Stimulated activated CD4-positive, alpha-beta T cell treated with anti-CD3 and anti-CD28 coated beads, Interleukin-1b, Interleukin-23, amount 100 ng/mL, for 24 hours (primary cell): ENCODE results near the gene HLF.

Experiments
- DNase-seq, 4 experiments: peaks; one replicate each; pipeline ENCODE4 v3.0.0-alpha.2; 2020; ENCODE audit warnings: low read depth in 4 of 4, low spot score in 1 of 4

HLF gene

DNA sequence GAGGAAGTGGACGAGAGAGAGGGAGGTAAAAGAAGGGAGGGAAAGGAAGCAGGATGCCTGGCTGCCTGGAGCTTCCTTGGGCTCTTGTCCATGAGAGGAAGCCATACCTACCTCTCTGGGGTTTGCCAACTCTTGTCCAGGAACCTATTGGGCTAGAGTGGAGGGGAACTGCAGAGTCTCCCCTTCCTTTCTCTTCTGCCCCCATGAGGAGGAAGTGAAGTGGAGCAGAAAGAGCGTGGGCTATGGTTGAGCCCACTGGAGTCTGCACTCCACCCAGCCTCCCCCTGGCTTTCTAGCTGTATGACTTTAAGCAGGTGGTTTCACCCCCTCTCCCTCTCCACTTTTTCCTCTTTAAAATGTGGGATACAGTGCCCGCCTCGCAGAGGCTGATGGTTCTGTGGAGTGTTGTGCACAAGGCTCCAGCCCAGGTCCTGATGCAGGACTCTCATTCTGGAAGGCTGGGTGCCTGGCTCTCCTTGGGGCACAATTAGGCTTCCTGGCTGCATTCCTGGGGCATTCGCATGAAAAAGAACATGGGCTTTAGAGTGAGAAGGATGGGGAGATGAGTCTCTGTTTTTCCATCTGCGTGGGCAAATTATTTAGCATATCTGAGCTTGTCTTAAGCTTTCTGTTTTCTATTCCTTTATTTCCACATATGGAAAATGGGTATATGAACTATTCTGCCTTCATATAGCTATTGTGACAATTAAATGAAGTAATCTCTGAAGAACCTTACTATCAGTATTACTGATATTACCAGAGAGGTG is 40.7 kb downstream of the HLF start:
- DNase-seq: no peak

DNA sequence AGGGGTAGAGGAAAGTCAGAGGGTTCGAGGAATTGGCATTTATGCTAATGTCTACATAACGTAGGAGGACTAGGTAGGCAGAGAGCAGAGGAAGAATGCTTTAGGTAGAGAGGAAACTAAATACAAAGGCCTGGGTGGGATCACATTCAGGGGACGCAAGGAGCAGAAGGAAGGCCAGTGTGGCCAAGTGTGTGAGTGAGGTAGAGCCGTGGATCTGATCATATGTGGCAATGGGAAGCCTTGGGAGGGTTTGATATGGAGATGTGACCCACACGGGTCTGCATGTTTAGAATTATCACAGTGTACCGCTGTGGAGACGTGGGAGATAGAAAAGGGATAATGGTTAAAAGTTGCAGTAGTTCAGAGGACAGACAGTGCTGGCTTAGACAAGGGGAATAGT is 43.1 kb downstream of the HLF start:
- DNase-seq: no peak

DNA sequence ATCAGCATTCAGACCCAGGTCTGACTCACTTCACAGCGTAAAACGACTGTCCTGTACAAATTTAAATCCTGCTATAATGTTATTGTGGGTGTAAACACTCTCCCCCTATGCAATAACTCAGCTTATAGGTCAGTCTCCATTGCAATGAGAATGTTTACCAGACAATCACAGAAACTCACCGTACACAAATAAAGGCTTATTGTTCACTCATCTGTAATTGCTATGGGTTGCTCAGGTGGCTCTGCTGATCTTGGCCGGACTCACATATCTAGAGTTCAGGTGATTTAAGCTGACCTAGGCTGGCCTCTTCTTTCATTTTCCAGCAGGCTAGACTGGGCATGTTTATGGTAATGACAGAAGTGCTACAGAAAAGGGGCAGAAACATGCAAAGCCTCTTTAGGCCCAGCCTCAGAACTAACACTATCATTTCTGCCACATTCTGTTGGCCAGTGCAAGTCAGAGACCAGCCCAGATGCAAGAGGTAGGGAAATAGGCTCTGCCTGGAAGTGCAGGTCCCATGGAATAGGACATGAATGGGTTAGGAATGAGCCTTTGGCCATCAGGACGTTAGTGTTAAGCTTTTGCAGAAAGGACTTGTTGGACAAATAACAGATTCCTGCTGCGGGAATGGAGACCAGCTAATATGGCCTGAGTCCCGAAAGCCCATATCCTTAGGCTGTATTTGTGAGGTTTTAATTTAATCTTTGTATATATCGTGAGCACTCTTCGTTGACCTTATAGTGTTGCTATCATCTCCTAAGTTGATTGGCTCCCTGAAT is 44.0 kb downstream of the HLF start:
- no peak for DNase-seq

DNA sequence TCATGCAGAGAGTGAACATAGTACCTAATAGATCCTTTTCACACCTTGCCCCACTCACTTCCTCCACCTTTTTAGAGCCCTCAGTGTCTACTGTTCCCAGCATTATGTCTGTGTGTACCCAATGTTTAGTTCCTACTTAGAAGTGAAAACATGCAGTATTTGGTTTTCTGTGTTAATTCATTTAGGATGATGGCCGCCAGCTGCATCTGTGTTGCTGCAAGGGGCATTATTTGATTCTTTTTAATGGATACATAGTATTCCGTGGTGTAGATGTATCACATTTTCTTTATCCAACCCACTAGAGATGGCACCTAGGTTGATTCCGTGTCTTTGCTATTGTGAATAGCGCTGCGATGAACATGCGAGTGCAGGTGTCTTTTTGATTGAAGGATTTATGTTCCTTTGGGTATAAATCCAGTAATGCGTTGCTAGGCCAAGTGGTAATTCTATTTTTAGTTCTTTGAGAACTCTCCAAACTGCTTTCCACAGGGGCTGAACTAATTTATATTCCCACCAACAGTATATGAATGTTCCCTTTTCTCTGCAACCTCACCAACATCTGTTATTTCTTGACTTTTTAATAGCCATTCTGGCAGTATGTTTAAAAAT is 47.1 kb downstream of the HLF start:
- DNase-seq: no peak

DNA sequence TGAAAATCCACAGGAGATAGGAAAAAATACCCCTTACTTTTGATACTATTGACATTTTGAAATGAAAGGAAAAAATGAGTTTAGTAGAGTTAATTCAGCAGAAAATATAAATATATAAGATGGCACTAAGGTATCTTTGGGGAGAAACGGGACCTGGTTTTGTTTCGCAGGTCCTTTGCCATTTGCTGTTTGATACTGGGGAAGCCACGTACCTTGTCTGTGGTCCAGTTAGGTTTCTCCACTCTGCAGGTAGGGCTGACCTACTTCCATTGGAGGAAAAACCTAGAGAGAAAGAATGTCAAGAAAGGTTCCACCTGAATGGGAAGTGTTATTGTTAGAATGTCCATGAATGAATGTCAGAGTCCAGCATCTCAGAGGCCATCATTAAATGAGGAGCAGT is 48.1 kb downstream of the HLF start:
- DNase-seq: no peak

DNA sequence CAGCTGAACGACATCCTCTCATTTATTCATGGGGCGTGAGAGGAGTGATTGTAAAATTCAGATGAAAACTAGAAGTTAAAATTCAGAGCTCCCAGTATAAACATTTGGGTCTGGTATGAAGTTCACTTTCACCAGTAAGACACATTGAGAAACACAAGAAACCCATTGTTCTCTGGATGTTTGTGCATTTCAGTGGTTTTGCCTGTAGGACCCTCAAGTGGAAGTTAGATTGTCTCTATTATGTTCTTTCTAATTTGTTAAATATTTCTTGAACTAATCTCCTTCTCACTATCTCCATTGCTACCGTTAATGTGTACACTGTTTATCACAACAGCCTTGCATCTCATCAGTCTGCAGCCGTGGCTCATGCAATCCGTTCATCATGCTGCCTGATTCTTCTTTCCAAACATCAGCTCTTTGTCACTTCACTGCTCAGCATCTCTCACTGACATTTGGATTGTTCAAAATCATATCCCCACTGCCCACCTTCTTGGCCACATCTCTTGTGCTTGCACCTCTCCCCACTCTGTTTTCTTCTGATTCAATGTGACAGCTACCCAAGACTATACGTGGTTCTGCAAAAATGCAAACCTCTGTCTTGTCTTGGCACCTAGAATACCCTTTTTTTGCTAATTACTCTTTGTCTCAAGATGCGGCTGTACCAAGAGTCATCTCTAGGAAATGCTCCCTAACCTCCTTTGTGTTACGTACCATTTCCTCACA is 49.5 kb downstream of the HLF start:
- no peak for DNase-seq

DNA sequence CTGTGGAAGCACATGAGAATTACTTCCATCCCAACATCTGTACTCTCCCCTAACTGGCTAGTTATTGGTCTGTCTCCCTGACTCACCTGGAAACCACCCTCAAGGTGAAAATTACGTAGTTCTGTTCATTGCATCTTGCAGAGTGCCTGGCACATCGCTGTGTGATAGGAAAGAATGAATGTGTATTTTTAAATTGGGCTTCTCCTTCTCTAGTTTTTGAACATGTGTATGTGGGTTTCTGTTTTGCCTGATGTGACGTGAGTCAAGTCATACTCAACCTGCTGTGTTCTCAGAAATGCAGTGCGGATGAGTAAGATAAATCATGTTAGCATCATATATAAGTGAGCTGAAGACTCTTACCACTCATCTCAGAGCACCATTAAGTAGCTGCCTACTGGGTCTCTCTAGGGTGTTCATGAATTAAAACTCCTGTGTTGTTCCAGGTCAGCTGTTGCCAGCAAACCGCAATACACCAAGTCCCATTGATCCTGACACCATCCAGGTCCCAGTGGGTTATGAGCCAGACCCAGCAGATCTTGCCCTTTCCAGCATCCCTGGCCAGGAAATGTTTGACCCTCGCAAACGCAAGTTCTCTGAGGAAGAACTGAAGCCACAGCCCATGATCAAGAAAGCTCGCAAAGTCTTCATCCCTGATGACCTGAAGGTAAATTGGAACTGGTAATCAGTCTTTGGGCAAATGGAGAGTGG is 50.2 kb downstream of the HLF start:
- peak in 1 of 4 experiments; percentile 2 for DNase-seq

DNA sequence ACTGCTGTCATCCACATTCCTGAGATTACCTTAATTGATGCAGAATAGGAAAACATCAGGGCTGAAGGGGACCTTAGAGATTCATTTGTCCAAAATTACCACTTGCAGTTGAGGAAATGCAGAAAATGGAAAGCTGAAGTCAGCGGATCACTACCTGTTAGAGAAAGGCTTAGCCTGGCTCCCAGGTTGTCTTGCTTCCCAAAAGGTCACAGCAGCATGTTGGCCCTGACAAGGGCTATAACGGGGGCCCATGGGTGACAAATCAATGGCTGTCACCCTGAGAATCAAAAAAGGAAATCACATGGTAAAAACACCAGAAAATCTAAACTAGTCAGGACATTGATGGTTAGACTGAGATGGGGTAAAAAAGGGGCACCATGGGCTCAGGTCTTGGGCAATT is 51.7 kb downstream of the HLF start:
- no peak for DNase-seq

DNA sequence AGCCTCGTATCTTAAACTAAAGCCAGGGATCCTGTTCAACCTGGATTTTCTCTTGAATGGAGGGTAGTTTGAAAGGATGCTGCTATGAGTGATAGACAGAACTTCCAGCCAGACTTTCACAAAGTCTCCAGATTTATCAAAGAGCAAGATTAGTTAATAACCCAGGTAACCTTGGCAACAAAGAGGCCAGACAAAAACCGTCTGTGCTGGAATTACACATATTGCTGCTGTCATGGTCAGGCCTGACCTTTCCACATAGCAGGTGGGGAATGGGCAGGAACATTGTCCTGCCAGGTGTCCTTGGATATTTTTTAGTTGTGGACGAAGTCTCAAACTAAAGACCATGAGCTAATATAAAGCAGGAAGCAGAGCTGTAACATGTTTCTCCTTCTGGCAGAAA is 52.5 kb downstream of the HLF start:
- no peak for DNase-seq

DNA sequence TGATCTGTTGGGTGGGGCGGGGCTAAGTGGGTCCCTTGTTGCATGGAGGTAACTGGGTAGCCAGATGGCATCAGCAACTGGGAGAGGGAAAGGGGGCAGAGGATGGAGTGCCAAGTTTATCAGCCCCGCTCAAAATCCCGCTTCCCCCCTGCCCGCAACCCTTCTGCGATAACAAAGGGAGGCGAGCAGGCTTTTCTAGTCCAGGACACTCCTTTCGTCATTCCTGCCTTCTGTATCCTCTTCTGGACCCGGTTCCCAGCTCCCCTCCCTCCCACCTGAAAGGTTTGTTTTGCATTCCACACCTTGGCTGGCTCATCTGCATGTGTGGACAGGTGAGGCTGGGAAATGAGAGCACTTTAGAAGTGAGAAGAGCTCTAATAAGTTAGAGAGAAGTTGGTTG is 53.3 kb downstream of the HLF start:
- DNase-seq: no peak

DNA sequence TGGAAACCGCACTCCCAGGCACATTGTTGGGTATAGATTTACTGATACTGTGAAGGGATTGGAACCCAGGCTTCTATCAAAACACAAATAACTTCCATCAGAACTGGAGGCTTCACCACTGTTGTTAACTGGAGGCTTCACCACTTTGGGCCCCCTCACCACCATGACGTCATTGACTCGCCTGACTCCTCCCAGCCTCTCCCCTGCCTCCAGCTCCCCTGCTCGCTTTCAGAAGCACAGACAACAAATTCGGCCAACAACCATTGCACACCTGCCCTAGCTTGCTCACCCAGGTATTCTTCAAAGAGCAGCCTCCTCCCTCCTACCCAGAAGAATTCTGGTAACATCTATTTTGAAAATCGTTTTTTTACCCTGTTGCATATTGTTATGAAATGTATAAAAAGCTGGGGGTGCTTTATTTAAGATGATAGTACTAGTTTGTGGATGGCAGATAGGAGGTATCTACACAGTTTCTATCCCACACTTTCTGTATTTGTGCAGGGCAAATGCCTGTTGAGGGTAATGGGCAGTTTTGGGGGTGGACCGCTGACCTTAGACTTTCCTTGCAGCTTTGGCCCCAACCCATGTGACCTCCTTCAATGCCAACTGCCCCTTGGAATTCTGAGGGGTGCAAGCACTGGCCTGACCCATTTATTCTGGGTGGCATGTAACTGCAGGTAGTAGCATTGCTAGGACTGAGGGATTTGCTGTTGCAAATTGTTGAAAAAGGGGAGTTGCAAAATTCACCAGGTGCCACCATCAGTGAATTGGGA is 54.1 kb downstream of the HLF start:
- no peak for DNase-seq

DNA sequence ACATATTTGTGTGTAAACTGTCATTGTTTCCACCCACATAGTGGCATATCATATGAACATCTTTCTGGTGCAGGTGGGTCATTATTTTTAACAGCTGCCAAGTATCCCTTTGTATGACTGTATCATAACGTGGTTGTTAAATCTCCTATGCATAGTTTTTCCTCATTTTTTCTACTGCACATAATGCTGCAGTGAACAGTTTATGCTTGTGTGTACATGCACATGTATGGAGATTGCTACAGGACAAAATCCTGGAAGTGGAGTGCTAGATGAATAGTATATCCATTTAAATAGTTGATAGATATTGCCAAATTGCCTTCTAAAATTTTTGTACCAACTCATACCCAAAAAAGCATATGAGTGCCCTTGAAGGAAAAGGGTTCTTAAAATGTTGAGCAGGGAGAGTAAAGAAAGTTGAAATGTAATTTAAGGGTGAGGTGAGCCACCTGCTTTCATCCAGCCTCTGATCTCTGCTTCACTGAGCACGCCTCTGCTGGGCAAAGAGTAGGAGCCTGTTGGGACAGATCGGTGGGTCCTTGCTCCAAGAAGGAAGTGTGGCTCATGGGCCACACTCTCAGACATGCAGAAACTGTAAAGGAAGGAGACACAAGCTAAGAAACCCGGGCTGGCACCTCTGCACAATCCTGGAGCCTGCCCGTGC is 55.3 kb downstream of the HLF start:
- DNase-seq: no peak

DNA sequence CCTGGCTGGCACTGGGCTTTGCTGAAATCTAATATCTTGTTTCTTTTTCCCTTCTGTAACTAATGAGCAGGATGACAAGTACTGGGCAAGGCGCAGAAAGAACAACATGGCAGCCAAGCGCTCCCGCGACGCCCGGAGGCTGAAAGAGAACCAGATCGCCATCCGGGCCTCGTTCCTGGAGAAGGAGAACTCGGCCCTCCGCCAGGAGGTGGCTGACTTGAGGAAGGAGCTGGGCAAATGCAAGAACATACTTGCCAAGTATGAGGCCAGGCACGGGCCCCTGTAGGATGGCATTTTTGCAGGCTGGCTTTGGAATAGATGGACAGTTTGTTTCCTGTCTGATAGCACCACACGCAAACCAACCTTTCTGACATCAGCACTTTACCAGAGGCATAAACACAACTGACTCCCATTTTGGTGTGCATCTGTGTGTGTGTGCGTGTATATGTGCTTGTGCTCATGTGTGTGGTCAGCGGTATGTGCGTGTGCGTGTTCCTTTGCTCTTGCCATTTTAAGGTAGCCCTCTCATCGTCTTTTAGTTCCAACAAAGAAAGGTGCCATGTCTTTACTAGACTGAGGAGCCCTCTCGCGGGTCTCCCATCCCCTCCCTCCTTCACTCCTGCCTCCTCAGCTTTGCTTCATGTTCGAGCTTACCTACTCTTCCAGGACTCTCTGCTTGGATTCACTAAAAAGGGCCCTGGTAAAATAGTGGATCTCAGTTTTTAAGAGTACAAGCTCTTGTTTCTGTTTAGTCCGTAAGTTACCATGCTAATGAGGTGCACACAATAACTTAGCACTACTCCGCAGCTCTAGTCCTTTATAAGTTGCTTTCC is 56.0 kb downstream of the HLF start:
- DNase-seq: no peak

DNA sequence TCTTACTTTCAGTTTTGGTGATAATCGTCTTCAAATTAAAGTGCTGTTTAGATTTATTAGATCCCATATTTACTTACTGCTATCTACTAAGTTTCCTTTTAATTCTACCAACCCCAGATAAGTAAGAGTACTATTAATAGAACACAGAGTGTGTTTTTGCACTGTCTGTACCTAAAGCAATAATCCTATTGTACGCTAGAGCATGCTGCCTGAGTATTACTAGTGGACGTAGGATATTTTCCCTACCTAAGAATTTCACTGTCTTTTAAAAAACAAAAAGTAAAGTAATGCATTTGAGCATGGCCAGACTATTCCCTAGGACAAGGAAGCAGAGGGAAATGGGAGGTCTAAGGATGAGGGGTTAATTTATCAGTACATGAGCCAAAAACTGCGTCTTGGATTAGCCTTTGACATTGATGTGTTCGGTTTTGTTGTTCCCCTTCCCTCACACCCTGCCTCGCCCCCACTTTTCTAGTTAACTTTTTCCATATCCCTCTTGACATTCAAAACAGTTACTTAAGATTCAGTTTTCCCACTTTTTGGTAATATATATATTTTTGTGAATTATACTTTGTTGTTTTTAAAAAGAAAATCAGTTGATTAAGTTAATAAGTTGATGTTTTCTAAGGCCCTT is 56.8 kb downstream of the HLF start:
- DNase-seq: no peak

DNA sequence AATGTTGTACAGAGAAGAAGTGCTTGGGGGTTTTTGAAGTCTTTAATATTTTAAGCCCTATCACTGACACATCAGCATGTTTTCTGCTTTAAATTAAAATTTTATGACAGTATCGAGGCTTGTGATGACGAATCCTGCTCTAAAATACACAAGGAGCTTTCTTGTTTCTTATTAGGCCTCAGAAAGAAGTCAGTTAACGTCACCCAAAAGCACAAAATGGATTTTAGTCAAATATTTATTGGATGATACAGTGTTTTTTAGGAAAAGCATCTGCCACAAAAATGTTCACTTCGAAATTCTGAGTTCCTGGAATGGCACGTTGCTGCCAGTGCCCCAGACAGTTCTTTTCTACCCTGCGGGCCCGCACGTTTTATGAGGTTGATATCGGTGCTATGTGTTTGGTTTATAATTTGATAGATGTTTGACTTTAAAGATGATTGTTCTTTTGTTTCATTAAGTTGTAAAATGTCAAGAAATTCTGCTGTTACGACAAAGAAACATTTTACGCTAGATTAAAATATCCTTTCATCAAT is 57.8 kb downstream of the HLF start:
- no peak for DNase-seq

DNA sequence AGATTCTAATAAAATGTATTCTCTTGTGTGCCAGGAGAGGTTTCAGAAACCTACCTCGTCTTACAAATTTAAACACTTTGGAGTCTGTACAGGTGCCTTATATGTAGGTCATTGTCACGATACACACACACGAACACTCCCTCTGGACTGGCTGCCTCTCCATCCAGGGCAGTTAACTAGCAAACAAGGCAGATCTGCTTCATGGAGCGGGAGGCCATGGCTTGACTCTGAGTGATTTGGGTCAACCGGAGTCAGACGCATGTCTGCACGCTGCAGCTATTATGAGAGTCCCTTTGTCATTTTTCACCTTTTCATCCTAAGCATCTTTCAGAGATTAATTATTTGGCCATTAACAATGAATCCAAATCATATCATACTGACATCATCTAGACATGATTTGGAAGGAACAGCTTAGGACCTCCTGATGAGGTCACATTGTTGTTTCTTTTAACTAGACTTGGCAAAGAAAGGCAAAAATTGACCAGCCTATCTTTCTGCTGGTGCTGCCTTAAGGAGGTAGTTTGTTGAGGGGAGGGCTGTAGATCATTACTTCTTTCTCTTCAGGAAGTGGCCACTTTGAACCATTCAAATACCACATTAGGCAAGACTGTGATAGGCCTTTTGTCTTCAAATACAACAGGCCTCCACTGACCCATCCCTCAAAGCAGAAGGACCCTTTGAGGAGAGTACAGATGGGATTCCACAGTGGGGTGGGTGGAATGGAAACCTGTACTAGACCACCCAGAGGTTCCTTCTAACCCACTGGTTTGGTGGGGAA is 58.9 kb downstream of the HLF start:
- no peak for DNase-seq

DNA sequence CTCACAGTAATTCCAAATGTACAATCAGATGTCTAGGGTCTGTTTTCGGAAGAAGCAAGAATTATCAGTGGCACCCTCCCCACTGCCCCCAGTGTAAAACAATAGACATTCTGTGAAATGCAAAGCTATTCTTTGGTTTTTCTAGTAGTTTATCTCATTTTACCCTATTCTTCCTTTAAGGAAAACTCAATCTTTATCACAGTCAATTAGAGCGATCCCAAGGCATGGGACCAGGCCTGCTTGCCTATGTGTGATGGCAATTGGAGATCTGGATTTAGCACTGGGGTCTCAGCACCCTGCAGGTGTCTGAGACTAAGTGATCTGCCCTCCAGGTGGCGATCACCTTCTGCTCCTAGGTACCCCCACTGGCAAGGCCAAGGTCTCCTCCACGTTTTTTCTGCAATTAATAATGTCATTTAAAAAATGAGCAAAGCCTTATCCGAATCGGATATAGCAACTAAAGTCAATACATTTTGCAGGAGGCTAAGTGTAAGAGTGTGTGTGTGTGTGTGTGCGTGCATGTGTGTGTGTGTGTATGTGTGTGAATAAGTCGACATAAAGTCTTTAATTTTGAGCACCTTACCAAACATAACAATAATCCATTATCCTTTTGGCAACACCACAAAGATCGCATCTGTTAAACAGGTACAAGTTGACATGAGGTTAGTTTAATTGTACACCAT is 59.7 kb downstream of the HLF start:
- DNase-seq: no peak
